ENCODE results near the gene BCL2. TPM values are rescaled to one million over a fixed set of nuclear protein-coding genes. Genes with fewer than 3 reads are reported as not detected.

The BCL2 gene
- total RNA-seq, 2 experiments from 2014 or later = 1.4 to 2.5 TPM

- TF ChIP-seq EZH2phosphoT487 (IDR thresholded peaks at IDR 0.05; ENCODE audit: borderline replicate concordance, low read depth, low read length) = no peak
- no peak for TF ChIP-seq CTCF (conservative IDR thresholded peaks at IDR 0.05; ENCODE audit: low read length)
These were observed 11.9 kb downstream of the BCL2 start for GRCh38 chr18:63307551-63308200.

DNA sequence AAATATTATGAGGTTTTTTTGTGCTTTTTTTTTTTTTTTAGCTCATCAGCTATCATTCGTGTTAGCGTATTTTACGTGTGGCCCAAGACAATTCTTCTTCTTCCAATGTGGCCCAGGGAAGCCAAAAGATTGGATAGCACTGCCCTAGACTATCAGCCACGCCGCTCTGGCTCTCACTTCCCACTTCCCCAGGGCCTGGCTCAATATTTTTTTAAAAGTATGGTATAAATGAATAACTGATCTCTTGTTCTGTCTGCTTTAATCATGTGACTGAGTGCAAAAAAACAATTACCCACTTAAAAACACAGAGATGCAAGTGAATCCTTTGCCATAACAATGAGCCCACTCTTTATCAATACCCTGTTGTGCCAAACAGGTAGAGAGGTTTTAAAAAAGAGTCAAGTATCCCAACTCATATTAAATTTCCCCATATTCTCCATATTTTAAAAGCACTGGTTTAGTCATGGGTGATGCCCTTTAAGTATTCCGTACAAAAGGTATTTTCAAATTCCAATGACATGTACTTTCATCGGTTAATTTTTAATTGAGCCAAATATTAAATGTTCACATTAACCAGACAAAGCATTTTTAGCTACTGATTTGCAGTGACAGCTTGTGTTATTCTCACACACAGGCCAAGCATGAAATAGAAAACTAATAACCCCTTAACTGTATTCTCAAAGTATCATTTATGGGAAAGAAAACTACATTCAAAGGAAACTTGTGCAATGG, 12.6 kb downstream of the BCL2 start:
- Histone ChIP-seq H3K36me3 (ENCODE audit: insufficient read depth, low read length) (no peaks in the 10 kb centered on the region), H3K27ac (ENCODE audit: low read depth, low read length, poor library complexity, severe bottlenecking) (no peak overlapping the region), H3K4me3 (ENCODE audit: low read depth, low read length, poor library complexity, severe bottlenecking) (no peak overlapping the region), H3K79me2 (ENCODE audit: insufficient read depth, low read depth, low read length) (no peaks in the 10 kb centered on the region), H3K9me2 (ENCODE audit: insufficient read depth, low read length) (no peaks in the 10 kb centered on the region), H3K9me3 (ENCODE audit: low read length) (no peaks in the 10 kb centered on the region), H3K4me2 (ENCODE audit: low read length) (no peak overlapping the region), H3K4me1 (ENCODE audit: insufficient read depth, low read length, poor library complexity, severe bottlenecking) (no peaks in the 10 kb centered on the region), H4K20me1 (ENCODE audit: insufficient read depth, low read length) (no peaks in the 10 kb centered on the region), H2AFZ (ENCODE audit: low read length) (no peak overlapping the region)
- no TSS peak for BruUV-seq (replicated peaks)
- DNase-seq (ENCODE audit: low spot score) = no peak
- POLR2A ChIA-PET = interaction anchor here (0.6 kb wide), 1 partner anchor 300 kb away, joined by 3 read pairs; no protein-coding TSS in a partner anchor
- intact Hi-C loops (cut with micrococcal nuclease; ENCODE audit: unreplicated experiment) = no loop called here
- CTCF ChIA-PET (ENCODE audit: unreplicated experiment) = no interaction called here
- no peak for TF ChIP-seq CTCF (conservative IDR thresholded peaks at IDR 0.05; ENCODE audit: low read length)
- no peak for TF ChIP-seq EZH2phosphoT487 (IDR thresholded peaks at IDR 0.05; ENCODE audit: borderline replicate concordance, low read depth, low read length)

More at GRCh38 chr18:63307551-63308200, 11.9 kb downstream of the BCL2 start:
- Histone ChIP-seq H3K9me2 (ENCODE audit: insufficient read depth, low read length) (no peaks in the 10 kb centered on the region), H3K4me2 (ENCODE audit: low read length) (no peak overlapping the region; the same call in 1 of the 2 replicates), H2AFZ (ENCODE audit: low read length) (no peak overlapping the region), H3K9me3 (ENCODE audit: low read length) (no peaks in the 10 kb centered on the region), H3K27ac (ENCODE audit: low read depth, low read length, poor library complexity, severe bottlenecking) (no peak overlapping the region), H3K4me3 (ENCODE audit: low read depth, low read length, poor library complexity, severe bottlenecking) (no peak overlapping the region), H3K79me2 (ENCODE audit: insufficient read depth, low read depth, low read length) (no peaks in the 10 kb centered on the region), H3K4me1 (ENCODE audit: insufficient read depth, low read length, poor library complexity, severe bottlenecking) (no peaks in the 10 kb centered on the region), H3K36me3 (ENCODE audit: insufficient read depth, low read length) (no peaks in the 10 kb centered on the region), H4K20me1 (ENCODE audit: insufficient read depth, low read length) (no peaks in the 10 kb centered on the region)
- ChIA-PET POLR2A (no interaction called here), CTCF (ENCODE audit: unreplicated experiment) (no interaction called here)
- intact Hi-C loops (cut with micrococcal nuclease; ENCODE audit: unreplicated experiment) = no loop called here
- no peak for DNase-seq (ENCODE audit: low spot score)
- no TSS peak for BruUV-seq (replicated peaks)

DNA sequence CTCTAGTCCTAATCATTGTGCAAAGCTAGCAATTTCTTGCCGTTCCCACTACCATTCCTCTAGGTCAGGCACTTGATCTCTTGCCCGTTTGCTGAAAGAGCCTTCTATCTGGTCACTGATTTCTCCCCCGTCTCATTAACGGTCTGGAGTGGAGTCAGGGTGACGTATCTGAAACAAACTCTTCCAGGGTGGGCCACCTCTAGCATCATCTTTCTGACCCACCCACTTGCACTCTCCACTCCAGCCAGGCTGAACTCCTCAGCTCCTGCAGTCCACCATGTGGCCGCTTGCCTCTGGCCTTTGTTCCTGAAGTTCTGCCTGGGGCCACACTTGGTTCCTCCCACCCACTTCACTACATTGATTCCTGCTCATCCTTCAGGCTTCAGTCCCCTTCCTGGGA, 13.3 kb downstream of the BCL2 start:
- no peak overlapping the region for H3K4me3 ChIP-seq (ENCODE audit: low read depth, low read length, poor library complexity, severe bottlenecking)
- no peaks in the 10 kb centered on the region for H3K9me3 ChIP-seq (ENCODE audit: low read length)
- no peak overlapping the region for H3K27ac ChIP-seq (ENCODE audit: low read depth, low read length, poor library complexity, severe bottlenecking)
- TF ChIP-seq EZH2phosphoT487 (IDR thresholded peaks at IDR 0.05; ENCODE audit: borderline replicate concordance, low read depth, low read length) (no peak), CTCF (conservative IDR thresholded peaks at IDR 0.05; ENCODE audit: low read length) (no peak)
- no peaks in the 10 kb centered on the region for H3K79me2 ChIP-seq (ENCODE audit: insufficient read depth, low read depth, low read length)
- H3K4me2 ChIP-seq (ENCODE audit: low read length) = no peak overlapping the region
- no peaks in the 10 kb centered on the region for H3K36me3 ChIP-seq (ENCODE audit: insufficient read depth, low read length)
- intact Hi-C loops (cut with micrococcal nuclease; ENCODE audit: unreplicated experiment) = no loop called here
- no peak overlapping the region for H2AFZ ChIP-seq (ENCODE audit: low read length)
- H3K9me2 ChIP-seq (ENCODE audit: insufficient read depth, low read length) = no peaks in the 10 kb centered on the region
- H4K20me1 ChIP-seq (ENCODE audit: insufficient read depth, low read length) = no peaks in the 10 kb centered on the region
- DNase-seq (ENCODE audit: low spot score) = no peak
- H3K4me1 ChIP-seq (ENCODE audit: insufficient read depth, low read length, poor library complexity, severe bottlenecking) = no peaks in the 10 kb centered on the region
- BruUV-seq (replicated peaks) = no TSS peak
- ChIA-PET POLR2A (no interaction called here), CTCF (ENCODE audit: unreplicated experiment) (no interaction called here)
